Heart left ventricle (tissue), 16 donors: Measurements from ENCODE around the gene MICU1. TPM values are rescaled to one million over a fixed set of nuclear protein-coding genes. Genes with fewer than 3 reads are reported as not detected.

Experiments used
- ATAC-seq, 4 donors: fragments of 200-7000 bp; cut with Tn5 transposase; one replicate each; pipeline ENCODE4 v1.9.1; 2020 to 2022; ENCODE audit warnings: moderate library complexity in 4 of 4, mild to moderate bottlenecking in 3 of 4, moderate number of reproducible peaks in 1 of 4
- DNase-seq, 5 donors: peaks; one replicate each; pipeline ENCODE4 v3.0.0-alpha.2; 2020
- H3K27ac ChIP-seq, 12 donors: fragments of 200-600 bp; sonication (generic) in 4 of 12; one replicate each; pipeline versions ENCODE4 v1.5.0 to v1.8.0; 2016 to 2022; ENCODE audit warnings: mild to moderate bottlenecking in 2 of 12
- H3K27me3 ChIP-seq, 9 donors: fragments of 200-600 bp; sonication (generic) in 2 of 9; one replicate each; pipeline versions ENCODE4 v1.5.1 to v1.8.0; 2016 to 2022; ENCODE audit warnings: mild to moderate bottlenecking in 3 of 9
- H3K36me3 ChIP-seq, 9 donors: fragments of 200-600 bp; sonication (generic) in 2 of 9; one replicate each; pipeline versions ENCODE4 v1.5.0 to v1.8.0; 2018 to 2022; ENCODE audit warnings: mild to moderate bottlenecking in 2 of 9
- H3K4me1 ChIP-seq, 12 donors: fragments of 200-600 bp; sonication (generic) in 4 of 12; one replicate each; pipeline versions ENCODE4 v1.5.0 to v1.8.0; 2016 to 2022; ENCODE audit warnings: mild to moderate bottlenecking in 3 of 12
- H3K4me3 ChIP-seq, 12 donors: fragments of 200-600 bp; sonication (generic) in 4 of 12; one replicate each; pipeline versions ENCODE4 v1.5.0 to v1.8.0; 2017 to 2022; ENCODE audit warnings: mild to moderate bottlenecking in 9 of 12, moderate library complexity in 4 of 12
- H3K9me3 ChIP-seq, 12 donors: fragments of 200-600 bp; sonication (generic) in 4 of 12; one replicate each; pipeline versions ENCODE4 v1.5.0 to v1.8.0; 2016 to 2022; ENCODE audit warnings: mild to moderate bottlenecking in 1 of 12
- POLR2A ChIP-seq, 2 donors: fragments of 450-650 bp; IDR thresholded peaks; one replicate each; pipeline ENCODE4 v1.6.1; 2017; ENCODE audit warnings: antibody characterized with exemption in 2 of 2, mild to moderate bottlenecking in 2 of 2, moderate library complexity in 2 of 2
- WGBS, 4 donors: extraction: QIAGEN DNeasy Blood & Tissue Kit in 2 of 4; methylation state at CpG; one replicate each; pipeline versions ENCODE4 v1.1.5 to v1.1.7; 2013 to 2018; 5-methylcytosine and 5-hydroxymethylcytosine counted together
- intact Hi-C, 10 donors: fragments of 100-400 bp; cut with DNase I; formaldehyde crosslinking; loops; one replicate each; pipeline versions ENCODE4 v1.11.1 to v1.14.2; 2022
- polyA plus RNA-seq, 2 donors: library from polyadenylated mRNA; stranded (reverse); fragments of 200-250 nt; gene quantifications; one replicate each; pipeline ENCODE4 v1.2.3, GENCODE V29; 2013
- total RNA-seq, 9 donors: library from RNA; depleted of rRNA in 2 of 9; stranded (reverse); fragments of >200 nt in 2 of 9; fragmentation: NEBNext Ultra II Directional in 3 of 9; extraction: Animal tissue kit (Norgen Biotek cat#: 25700) in 3 of 9; gene quantifications; one replicate each; pipeline versions ENCODE4 v1.1.0 to v1.2.4, GENCODE V29; 2016 to 2023
- TF ChIP-seq, protein P1 (sequence below), 12 donors: fragments of 200-600 bp; sonication (generic) in 4 of 12; IDR thresholded peaks; one replicate each; pipeline versions ENCODE4 v1.5.0 to v1.8.0; 2018 to 2022; ENCODE audit warnings: antibody characterized with exemption in 12 of 12, mild to moderate bottlenecking in 5 of 12
- donor health status: ischemic (EF 13 %, LVEDD 7.1; RV severe dilation, severe dysfunction).
- donor health status: healthy with polysubstance abuse.
- donor health status: DM: no; HTN: yes; CAD: no.
- donor health status: DM: no; HTN: no; CAD: no.
- donor health status: ischemic (EF 25% LVEDD 6.9; RV normal size, moderate dysfunction).
- donor health status: ischemic (EF 25% LVEDD 5.7; RV mildly dilated, moderate dysfunction).
- donor health status: healthy.
- donor health status: DM: yes; HTN: yes; CAD: no.
- donor health status: ischemic (EF 35%, LVEDD 5.7; RV mildly dilated, moderate dysfunction).
- donor health status: nonischemic (EF 11% LVEDD 7.7; RV severe dilation, severe dysfunction).
- donor health status: DM: yes; HTN: yes; CAD: no.
- donor health status: PGD.
- donor health status: ischemic (EF 29% LVEDD 5.4; RV normal size, mild dysfunction).
- donor health status: nonischemic (EF 23%, LVEDD 6.1; RV moderate dilation, normal function).

Gene MICU1
- total and polyA plus RNA-seq, 11 donors, result 33.3 to 54.2 (median 43.1) TPM

DNA sequence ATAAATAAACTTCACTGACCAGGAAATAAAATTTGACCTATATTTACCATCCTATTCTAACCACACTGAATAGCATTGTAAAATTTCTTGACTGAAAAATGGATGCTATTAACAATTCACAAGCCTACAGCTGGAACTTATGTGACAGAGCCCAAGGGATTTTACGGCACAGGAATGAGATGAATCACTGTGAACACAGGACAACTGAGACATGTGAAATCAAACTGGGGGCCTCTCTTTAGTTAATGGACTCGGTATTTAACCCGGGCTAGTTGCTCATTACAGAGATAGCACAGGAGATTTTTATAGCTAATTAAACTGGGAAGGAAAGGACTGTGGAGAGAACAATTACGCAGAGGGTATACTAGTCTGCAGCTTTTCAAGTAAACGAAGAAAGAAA, 100.6 kb downstream of the MICU1 start:
- WGBS, 4 donors, result 70 to 77% (median 73%) methylated on average over 5 of the region's 5 CpGs
- Histone ChIP-seq H3K4me1 (peaks cover 0 to 5% (median 0%) of the 10 kb centered on the region in 12 donors), H3K36me3 (peaks cover 0 to 9% (median 0%) of the 10 kb centered on the region in 9 donors), H3K9me3 (no peaks in the 10 kb centered on the region), H3K27me3 (no peaks in the 10 kb centered on the region), H3K27ac (no peak overlapping the region), H3K4me3 (no peak overlapping the region)
- DNase-seq (no peak), ATAC-seq (no peak)
- TF ChIP-seq, protein P1, sequence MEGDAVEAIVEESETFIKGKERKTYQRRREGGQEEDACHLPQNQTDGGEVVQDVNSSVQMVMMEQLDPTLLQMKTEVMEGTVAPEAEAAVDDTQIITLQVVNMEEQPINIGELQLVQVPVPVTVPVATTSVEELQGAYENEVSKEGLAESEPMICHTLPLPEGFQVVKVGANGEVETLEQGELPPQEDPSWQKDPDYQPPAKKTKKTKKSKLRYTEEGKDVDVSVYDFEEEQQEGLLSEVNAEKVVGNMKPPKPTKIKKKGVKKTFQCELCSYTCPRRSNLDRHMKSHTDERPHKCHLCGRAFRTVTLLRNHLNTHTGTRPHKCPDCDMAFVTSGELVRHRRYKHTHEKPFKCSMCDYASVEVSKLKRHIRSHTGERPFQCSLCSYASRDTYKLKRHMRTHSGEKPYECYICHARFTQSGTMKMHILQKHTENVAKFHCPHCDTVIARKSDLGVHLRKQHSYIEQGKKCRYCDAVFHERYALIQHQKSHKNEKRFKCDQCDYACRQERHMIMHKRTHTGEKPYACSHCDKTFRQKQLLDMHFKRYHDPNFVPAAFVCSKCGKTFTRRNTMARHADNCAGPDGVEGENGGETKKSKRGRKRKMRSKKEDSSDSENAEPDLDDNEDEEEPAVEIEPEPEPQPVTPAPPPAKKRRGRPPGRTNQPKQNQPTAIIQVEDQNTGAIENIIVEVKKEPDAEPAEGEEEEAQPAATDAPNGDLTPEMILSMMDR (IDR thresholded peaks at IDR 0.05), result no peak
- no peak for TF ChIP-seq POLR2A (IDR thresholded peaks at IDR 0.05)
- intact Hi-C loops, result no loop called here

DNA sequence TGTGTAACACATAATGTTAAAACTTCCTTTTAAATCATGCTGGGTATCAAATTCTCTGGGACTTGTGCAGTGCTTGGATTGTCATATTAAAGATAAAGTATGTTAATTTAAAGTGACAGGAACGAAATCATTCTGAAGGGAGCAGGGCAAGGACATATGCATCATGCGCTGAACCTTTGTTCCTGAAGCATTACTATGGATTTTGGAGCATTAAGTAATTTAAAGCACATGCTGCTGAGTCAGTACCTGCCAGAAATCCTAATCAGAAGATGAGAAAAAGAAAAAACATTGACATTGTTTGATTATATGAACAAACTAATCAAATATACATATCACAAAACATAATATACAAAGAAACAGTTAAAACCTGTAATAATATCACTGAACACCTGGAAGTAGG, 101.4 kb downstream of the MICU1 start:
- H3K27me3 ChIP-seq, result no peaks in the 10 kb centered on the region
- intact Hi-C loops, result no loop called here
- TF ChIP-seq, protein P1 (IDR thresholded peaks at IDR 0.05), result no peak
- TF ChIP-seq POLR2A (IDR thresholded peaks at IDR 0.05), result no peak
- DNase-seq (no peak), ATAC-seq (no peak)
- peaks cover 0 to 9% (median 0%) of the 10 kb centered on the region in 9 donors for H3K36me3 ChIP-seq
- WGBS, 4 donors, result 94 to 100% (median 96%) methylated on average over 2 of the region's 2 CpGs
- no peaks in the 10 kb centered on the region for H3K9me3 ChIP-seq
- H3K4me3 ChIP-seq, result no peak overlapping the region
- H3K4me1 ChIP-seq, result peaks cover 0 to 5% (median 0%) of the 10 kb centered on the region in 12 donors
- no peak overlapping the region for H3K27ac ChIP-seq

DNA sequence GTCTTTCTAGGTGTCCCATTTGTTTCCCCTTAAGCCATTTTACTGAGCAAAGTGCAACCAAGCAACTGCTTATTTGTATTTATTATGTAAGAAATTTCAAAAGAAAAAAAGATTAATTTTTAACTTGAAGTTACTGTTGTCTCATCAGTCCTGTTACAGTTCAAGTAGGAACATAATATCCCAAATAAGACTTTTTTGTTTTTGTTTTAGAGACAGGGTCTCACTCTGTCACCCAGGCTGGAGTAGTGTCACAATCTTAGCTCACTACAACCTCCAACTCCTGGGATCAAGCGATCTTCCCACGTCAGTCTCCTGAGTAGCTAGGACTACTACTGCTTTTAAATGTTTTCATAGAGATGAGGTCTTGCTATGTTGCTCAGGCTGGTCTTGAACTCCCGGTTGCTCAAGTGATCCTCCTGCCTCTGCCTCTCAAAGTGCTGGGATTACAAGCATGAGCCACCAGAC, 101.9 kb downstream of the MICU1 start:
- ATAC-seq, result no peak
- WGBS, 4 donors, result 97 to 100% (median 98%) methylated on average over 3 of the region's 3 CpGs
- no peak overlapping the region for H3K4me3 ChIP-seq
- TF ChIP-seq POLR2A (IDR thresholded peaks at IDR 0.05), result no peak
- TF ChIP-seq, protein P1 (IDR thresholded peaks at IDR 0.05), result no peak
- no peak for DNase-seq
- H3K4me1 ChIP-seq, result peaks cover 0 to 5% (median 0%) of the 10 kb centered on the region in 12 donors
- intact Hi-C loops, result no loop called here
- no peak overlapping the region for H3K27ac ChIP-seq
- no peaks in the 10 kb centered on the region for H3K9me3 ChIP-seq
- no peaks in the 10 kb centered on the region for H3K27me3 ChIP-seq
- peaks cover 0 to 9% (median 0%) of the 10 kb centered on the region in 9 donors for H3K36me3 ChIP-seq

DNA sequence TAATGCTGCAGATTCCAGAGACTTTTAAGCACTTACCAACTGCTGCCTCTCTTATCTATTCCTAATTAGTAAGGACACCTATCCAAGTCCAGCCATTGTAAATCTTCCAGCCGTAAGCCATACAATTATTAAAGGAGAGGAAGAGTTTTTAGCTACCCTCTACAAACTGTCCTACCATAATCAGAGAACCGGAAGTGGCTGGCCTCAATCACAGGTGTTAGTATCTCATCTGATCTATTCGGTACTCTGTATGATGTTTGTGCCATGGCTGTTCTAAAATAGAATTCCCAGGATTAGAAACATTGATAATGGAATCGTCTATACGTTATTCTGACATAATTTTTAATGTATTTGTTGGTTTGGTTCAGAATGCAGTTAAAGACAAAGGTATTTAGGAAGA, 102.8 kb downstream of the MICU1 start:
- TF ChIP-seq, protein P1 (IDR thresholded peaks at IDR 0.05), result no peak
- TF ChIP-seq POLR2A (IDR thresholded peaks at IDR 0.05), result no peak
- Histone ChIP-seq H3K36me3 (peaks cover 0 to 13% (median 0%) of the 10 kb centered on the region in 9 donors), H3K4me1 (no peaks in the 10 kb centered on the region), H3K27me3 (no peaks in the 10 kb centered on the region), H3K4me3 (no peak overlapping the region), H3K27ac (no peak overlapping the region), H3K9me3 (no peaks in the 10 kb centered on the region)
- DNase-seq (no peak), ATAC-seq (no peak)
- 79 to 86% (median 80%) methylated on average over 5 of the region's 5 CpGs for WGBS, 4 donors
- intact Hi-C loops, result no loop called here
